Esophagus squamous epithelium (tissue), 5 donors: Measurements from ENCODE around the gene PPP1R14B. TPM values are rescaled to one million over a fixed set of nuclear protein-coding genes. Genes with fewer than 3 reads are reported as not detected.

Experiments
- DNase-seq: peaks from one replicate; lab custom pipeline; 2025; lab: John Stamatoyannopoulos, UW
- H3K27ac ChIP-seq, 4 donors: fragments of 200-600 bp; sonication (generic); one replicate each; pipeline ENCODE4 v1.5.1; 2016 to 2019; ENCODE audit warnings: mild to moderate bottlenecking in 1 of 4
- H3K27me3 ChIP-seq, 4 donors: fragments of 200-600 bp; sonication (generic); 1 replicate in 3 of 4; 2 replicates in 1 of 4; pipeline versions ENCODE4 v1.5.1 to v1.6.0; 2017 to 2021; ENCODE audit warnings: antibody characterized with exemption in 1 of 4
- H3K36me3 ChIP-seq, 3 donors: fragments of 200-600 bp; sonication (generic); one replicate each; pipeline ENCODE4 v1.5.1; 2016 to 2019
- H3K4me1 ChIP-seq, 3 donors: fragments of 200-600 bp; sonication (generic); one replicate each; pipeline ENCODE4 v1.5.1; 2017 to 2019
- H3K4me3 ChIP-seq, 4 donors: fragments of 200-600 bp; sonication (generic); 1 replicate in 3 of 4; 2 replicates in 1 of 4; pipeline ENCODE4 v1.5.1; 2016 to 2019; ENCODE audit warnings: mild to moderate bottlenecking in 2 of 4, moderate library complexity in 1 of 4
- H3K9me3 ChIP-seq, 3 donors: fragments of 200-600 bp; sonication (generic); one replicate each; pipeline ENCODE4 v1.5.1; 2016 to 2019
- POLR2A ChIP-seq, 4 donors: fragments of 450-650 bp; IDR thresholded peaks; one replicate each; pipeline ENCODE4 v1.6.1; 2017; ENCODE audit warnings: antibody characterized with exemption in 4 of 4, mild to moderate bottlenecking in 4 of 4, moderate library complexity in 3 of 4
- WGBS, 2 donors: methylation state at CpG; one replicate each; pipeline ENCODE4 v1.1.5; 2018; 5-methylcytosine and 5-hydroxymethylcytosine counted together
- intact Hi-C: fragments of 100-400 bp; cut with DNase I; formaldehyde crosslinking; loops from one replicate; pipeline ENCODE4 v1.15.0; 2022
- total RNA-seq, 4 donors: library from RNA; depleted of rRNA; stranded (reverse); fragments of >200 nt; gene quantifications; one replicate each; pipeline ENCODE4 v1.1.0, GENCODE V29; 2016
- TF ChIP-seq, protein P1 (sequence below), 6 experiments: fragments of 450-650 bp in 4 of 6; fragments of 200-600 bp in 2 of 6; sonication (generic) in 2 of 6; IDR thresholded peaks; one replicate each; pipeline ENCODE4 v1.5.1; 2016 to 2019; ENCODE audit warnings: antibody characterized with exemption in 6 of 6, mild to moderate bottlenecking in 4 of 6, moderate library complexity in 4 of 6
- donor health status: DM: yes; HTN: yes; CAD: no.

The PPP1R14B gene
- total RNA-seq, 4 donors from 2014 or later: 137 to 279 (median 203) TPM

DNA sequence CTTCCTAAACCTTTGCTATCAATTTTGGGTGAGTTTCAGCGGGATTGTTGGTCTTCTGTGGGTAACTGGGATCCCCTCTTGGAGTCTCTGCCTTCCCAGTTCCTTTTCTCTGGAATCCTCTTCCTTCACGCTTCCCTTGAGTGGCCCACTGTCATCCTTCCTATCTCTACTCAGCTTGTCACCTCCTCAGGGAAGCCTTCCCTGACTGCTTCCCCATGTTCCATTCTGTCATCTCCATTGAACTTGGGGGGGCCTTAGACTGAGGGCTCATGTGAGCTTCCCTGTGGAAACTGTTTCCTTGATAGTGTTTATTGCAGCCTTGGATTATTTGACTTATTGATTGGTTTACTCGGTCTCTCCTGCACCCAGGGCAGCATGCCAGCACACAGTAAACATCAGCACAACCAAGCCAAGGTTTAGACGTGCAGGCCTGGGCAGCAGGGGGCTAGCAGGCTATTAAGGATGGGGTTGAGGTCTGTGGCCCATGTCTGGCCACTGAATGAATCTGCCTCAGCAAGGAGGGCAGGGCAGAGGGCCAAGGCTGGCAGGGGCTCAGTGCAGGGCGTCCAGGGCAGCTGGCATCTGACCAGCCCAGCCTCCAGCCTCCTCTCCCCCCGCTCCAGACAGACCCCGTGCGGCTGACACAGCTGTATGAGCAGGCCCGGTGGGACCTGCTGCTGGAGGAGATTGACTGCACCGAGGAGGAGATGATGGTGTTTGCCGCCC is 28.0 kb downstream of the PPP1R14B start:
- H3K4me1 ChIP-seq: peaks cover 0 to 16% (median 0%) of the 10 kb centered on the region in 3 donors
- no peak for DNase-seq
- H3K9me3 ChIP-seq: no peaks in the 10 kb centered on the region
- WGBS, 2 donors: 80% methylated on average over 3 to 4 of the region's 11 CpGs
- intact Hi-C loops: no loop called here
- H3K4me3 ChIP-seq: no peak overlapping the region
- H3K36me3 ChIP-seq: peaks cover 0 to 39% (median 6%) of the 10 kb centered on the region in 3 donors
- H3K27me3 ChIP-seq: no peaks in the 10 kb centered on the region
- no peak for TF ChIP-seq POLR2A (IDR thresholded peaks at IDR 0.05)
- TF ChIP-seq, protein P1, sequence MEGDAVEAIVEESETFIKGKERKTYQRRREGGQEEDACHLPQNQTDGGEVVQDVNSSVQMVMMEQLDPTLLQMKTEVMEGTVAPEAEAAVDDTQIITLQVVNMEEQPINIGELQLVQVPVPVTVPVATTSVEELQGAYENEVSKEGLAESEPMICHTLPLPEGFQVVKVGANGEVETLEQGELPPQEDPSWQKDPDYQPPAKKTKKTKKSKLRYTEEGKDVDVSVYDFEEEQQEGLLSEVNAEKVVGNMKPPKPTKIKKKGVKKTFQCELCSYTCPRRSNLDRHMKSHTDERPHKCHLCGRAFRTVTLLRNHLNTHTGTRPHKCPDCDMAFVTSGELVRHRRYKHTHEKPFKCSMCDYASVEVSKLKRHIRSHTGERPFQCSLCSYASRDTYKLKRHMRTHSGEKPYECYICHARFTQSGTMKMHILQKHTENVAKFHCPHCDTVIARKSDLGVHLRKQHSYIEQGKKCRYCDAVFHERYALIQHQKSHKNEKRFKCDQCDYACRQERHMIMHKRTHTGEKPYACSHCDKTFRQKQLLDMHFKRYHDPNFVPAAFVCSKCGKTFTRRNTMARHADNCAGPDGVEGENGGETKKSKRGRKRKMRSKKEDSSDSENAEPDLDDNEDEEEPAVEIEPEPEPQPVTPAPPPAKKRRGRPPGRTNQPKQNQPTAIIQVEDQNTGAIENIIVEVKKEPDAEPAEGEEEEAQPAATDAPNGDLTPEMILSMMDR (IDR thresholded peaks at IDR 0.05): no peak
- no peak overlapping the region for H3K27ac ChIP-seq

GRCh38 chr11:64216879-64217278 is 29.9 kb downstream of the PPP1R14B start:
- DNase-seq: no peak
- H3K4me1 ChIP-seq: no peaks in the 10 kb centered on the region
- H3K9me3 ChIP-seq: no peaks in the 10 kb centered on the region
- H3K36me3 ChIP-seq: peaks cover 0 to 29% (median 6%) of the 10 kb centered on the region in 3 donors
- H3K27me3 ChIP-seq: no peaks in the 10 kb centered on the region
- no peak overlapping the region for H3K27ac ChIP-seq
- WGBS, 2 donors: 77 to 79% methylated on average over 3 to 4 of the region's 6 CpGs
- H3K4me3 ChIP-seq: no peak overlapping the region
- intact Hi-C loops: no loop called here
- TF ChIP-seq POLR2A (IDR thresholded peaks at IDR 0.05): no peak
- TF ChIP-seq, protein P1 (IDR thresholded peaks at IDR 0.05): no peak

- TF ChIP-seq, protein P1 (IDR thresholded peaks at IDR 0.05): no peak
- TF ChIP-seq POLR2A (IDR thresholded peaks at IDR 0.05): no peak
- H3K9me3 ChIP-seq: no peaks in the 10 kb centered on the region
- no peak for DNase-seq
- H3K27me3 ChIP-seq: no peaks in the 10 kb centered on the region
- peaks cover 0 to 31% (median 0%) of the 10 kb centered on the region in 3 donors for H3K36me3 ChIP-seq
- WGBS, 2 donors: 57 to 74% methylated on average over 8 to 14 of the region's 30 CpGs
- no peak overlapping the region for H3K4me3 ChIP-seq
- intact Hi-C loops: no loop called here
- H3K4me1 ChIP-seq: peaks cover 0 to 26% (median 0%) of the 10 kb centered on the region in 3 donors
- H3K27ac ChIP-seq: no peak overlapping the region
Observed at GRCh38 chr11:64211181-64211872, 35.4 kb downstream of the PPP1R14B start.

- intact Hi-C loops: no loop called here
Observed at GRCh38 chr11:64210301-64211020, 36.3 kb downstream of the PPP1R14B start.

More at GRCh38 chr11:64210301-64211020, 36.3 kb downstream of the PPP1R14B start:
- no peaks in the 10 kb centered on the region for H3K27me3 ChIP-seq
- no peaks in the 10 kb centered on the region for H3K9me3 ChIP-seq
- DNase-seq: no peak
- H3K4me1 ChIP-seq: peaks cover 0 to 35% (median 0%) of the 10 kb centered on the region in 3 donors
- H3K27ac ChIP-seq: no peak overlapping the region
- no peak overlapping the region for H3K4me3 ChIP-seq
- 81 to 85% methylated on average over 11 to 16 of the region's 24 CpGs for WGBS, 2 donors
- peaks cover 0 to 40% (median 0%) of the 10 kb centered on the region in 3 donors for H3K36me3 ChIP-seq
- TF ChIP-seq POLR2A (IDR thresholded peaks at IDR 0.05): no peak
- TF ChIP-seq, protein P1 (IDR thresholded peaks at IDR 0.05): no peak
